Caco-2 (cell line): Measurements from ENCODE around the gene NKTR. TPM values are rescaled to one million over a fixed set of nuclear protein-coding genes. Genes with fewer than 3 reads are reported as not detected.

Source experiments
- BruUV-seq: library from RNA; stranded (reverse); fragments of 400-500 nt; replicated peaks from 2 replicates; lab custom pipeline; 2021; lab: Mats Ljungman, UMichigan
- CTCF ChIA-PET: fragments of 300-600 bp; sonication (Branson Sonifier 250); formaldehyde crosslinking; loops from one replicate; lab custom pipeline; 2022; ENCODE audit warnings: antibody characterized with exemption; lab: Charles Lee
- POLR2A ChIA-PET: fragments of 300-600 bp; sonication (Branson Sonifier 250); formaldehyde crosslinking; loops from one replicate; lab custom pipeline; 2022; ENCODE audit warnings: antibody characterized with exemption; lab: Charles Lee
- DNase-seq, 2 experiments: peaks; one replicate each; pipeline versions ENCODE4 v3.0.0 to v3.0.0-alpha.2; 2020 to 2022
- H3K27me3 ChIP-seq: replicated peaks from 2 replicates; pipeline ENCODE4 v1.6.0; 2011; ENCODE audit warnings: low read length; ENCODE audit not compliant: control insufficient read depth, insufficient read depth
- H3K36me3 ChIP-seq: 2 replicates; pipeline ENCODE4 v1.5.1; 2011; ENCODE audit warnings: low read length; ENCODE audit not compliant: control insufficient read depth, insufficient read depth
- H3K4me1 ChIP-seq: fragments of 250-450 bp; sonication (Bioruptor Pico); 2 replicates; pipeline ENCODE4 v1.5.1; 2020; ENCODE audit warnings: mild to moderate bottlenecking
- H3K4me3 ChIP-seq: 2 replicates; pipeline ENCODE4 v1.5.1; 2011; ENCODE audit warnings: low read depth, mild to moderate bottlenecking, control low read depth, low read length
- H3K9me3 ChIP-seq: fragments of 250-450 bp; sonication (Bioruptor Pico); 2 replicates; pipeline ENCODE4 v1.5.1; 2020; ENCODE audit warnings: mild to moderate bottlenecking, moderate library complexity
- H3K27ac Mint-ChIP-seq: one replicate; pipeline ENCODE4 v1.8.0; 2022; ENCODE audit warnings: mixed read lengths; ENCODE audit not compliant: unreplicated experiment
- H3K27me3 Mint-ChIP-seq: one replicate; pipeline ENCODE4 v1.8.0; 2022; ENCODE audit warnings: mixed read lengths; ENCODE audit not compliant: insufficient read depth, unreplicated experiment
- H3K36me3 Mint-ChIP-seq: one replicate; pipeline ENCODE4 v1.8.0; 2022; ENCODE audit warnings: mild to moderate bottlenecking, mixed read lengths; ENCODE audit not compliant: insufficient read depth, unreplicated experiment
- H3K4me1 Mint-ChIP-seq: one replicate; pipeline ENCODE4 v1.8.0; 2022; ENCODE audit warnings: low read depth, mixed read lengths; ENCODE audit not compliant: unreplicated experiment
- H3K4me3 Mint-ChIP-seq: one replicate; pipeline ENCODE4 v1.8.0; 2022; ENCODE audit warnings: mild to moderate bottlenecking, moderate library complexity, mixed read lengths; ENCODE audit not compliant: unreplicated experiment
- H3K9me3 Mint-ChIP-seq: one replicate; pipeline ENCODE4 v1.8.0; 2022; ENCODE audit warnings: mixed read lengths; ENCODE audit not compliant: unreplicated experiment
- CTCF ChIP-seq, 2 experiments: fragments of 200-600 bp in 1 of 2; IDR thresholded peaks; 1 replicate in 1 of 2; 2 replicates in 1 of 2; pipeline versions ENCODE4 v1.5.1 to v1.8.0; 2011 to 2022; ENCODE audit warnings: antibody characterized with exemption in 1 of 2, control low read depth in 1 of 2, inconsistent platforms in 1 of 2, low read depth in 1 of 2, low read length in 1 of 2, mild to moderate bottlenecking in 1 of 2, moderate library complexity in 1 of 2; ENCODE audit not compliant: insufficient read depth in 1 of 2, severe bottlenecking in 1 of 2, unreplicated experiment in 1 of 2
- intact Hi-C: fragments of 100-400 bp; cut with micrococcal nuclease; formaldehyde crosslinking; loops from one replicate; pipeline ENCODE4 v1.10.0; 2022; ENCODE audit not compliant: unreplicated experiment
- total RNA-seq: library from RNA; stranded (reverse); gene quantifications from 2 replicates; pipeline ENCODE4 v1.2.3, GENCODE V29; 2022

Gene NKTR
- total RNA-seq, 1 experiment from 2014 or later, result 66.6 TPM

DNA sequence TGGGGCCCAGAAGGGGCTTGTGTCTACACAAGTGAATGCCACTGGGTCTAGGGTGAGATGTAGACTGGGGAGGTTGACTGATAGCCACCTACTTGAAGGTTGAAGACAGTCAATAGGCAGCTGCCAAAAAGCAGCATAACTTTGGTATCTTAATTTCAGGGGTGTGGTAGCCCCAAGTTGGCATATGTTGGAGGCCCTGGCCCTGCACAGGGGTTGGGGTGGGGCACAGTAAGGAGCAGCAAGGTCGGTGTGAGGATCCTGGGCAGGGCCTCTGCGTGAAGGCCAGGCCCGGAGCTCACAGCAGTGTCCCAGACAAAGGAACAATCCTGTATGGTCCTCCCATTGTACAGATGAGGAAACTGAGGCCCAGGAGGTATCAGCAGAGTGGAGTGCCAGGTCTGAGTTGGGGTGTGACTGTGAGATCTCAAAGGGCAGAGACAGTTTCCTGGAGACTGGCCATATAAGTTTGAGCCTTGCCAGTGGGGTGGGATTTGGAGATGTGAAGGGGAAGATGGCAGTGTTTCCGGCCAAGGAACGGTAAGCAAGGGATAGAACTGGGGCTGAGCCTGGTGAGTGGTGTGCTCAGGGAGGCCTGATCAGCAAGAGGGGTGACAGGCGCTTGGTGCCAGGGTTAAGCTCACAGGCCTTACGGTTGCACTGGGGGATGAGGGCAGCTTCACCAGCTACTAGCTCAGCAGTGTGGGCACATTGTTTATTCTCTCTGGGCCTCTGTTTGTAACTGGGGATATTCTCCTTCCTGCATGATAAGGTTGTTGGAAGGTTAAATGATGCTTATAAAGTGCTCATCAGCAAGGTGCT lies 86.6 kb downstream of the NKTR start:
- Histone ChIP-seq H3K36me3 (no peaks in the 10 kb centered on the region), H3K27me3 (no peaks in the 10 kb centered on the region), H3K9me3 (no peaks in the 10 kb centered on the region), H3K4me1 (no peaks in the 10 kb centered on the region), H3K4me3 (no peak overlapping the region)
- no peak overlapping the region for H3K4me3 Mint-ChIP-seq
- intact Hi-C loops, result no loop called here
- no peaks in the 10 kb centered on the region for H3K36me3 Mint-ChIP-seq
- H3K27me3 Mint-ChIP-seq, result peaks cover 10% of the 10 kb centered on the region
- ChIA-PET POLR2A (no interaction called here), CTCF (no interaction called here)
- H3K4me1 Mint-ChIP-seq, result no peaks in the 10 kb centered on the region
- no peak overlapping the region for H3K27ac Mint-ChIP-seq
- no peaks in the 10 kb centered on the region for H3K9me3 Mint-ChIP-seq
- BruUV-seq, result no TSS peak
- peak in 1 of 2 experiments; percentile 7 for DNase-seq
- no peak for TF ChIP-seq CTCF (IDR thresholded peaks at IDR 0.05; ENCODE audit: insufficient read depth in 1 of 2, low read depth in 1 of 2, low read length in 1 of 2, severe bottlenecking in 1 of 2, unreplicated experiment in 1 of 2)

DNA sequence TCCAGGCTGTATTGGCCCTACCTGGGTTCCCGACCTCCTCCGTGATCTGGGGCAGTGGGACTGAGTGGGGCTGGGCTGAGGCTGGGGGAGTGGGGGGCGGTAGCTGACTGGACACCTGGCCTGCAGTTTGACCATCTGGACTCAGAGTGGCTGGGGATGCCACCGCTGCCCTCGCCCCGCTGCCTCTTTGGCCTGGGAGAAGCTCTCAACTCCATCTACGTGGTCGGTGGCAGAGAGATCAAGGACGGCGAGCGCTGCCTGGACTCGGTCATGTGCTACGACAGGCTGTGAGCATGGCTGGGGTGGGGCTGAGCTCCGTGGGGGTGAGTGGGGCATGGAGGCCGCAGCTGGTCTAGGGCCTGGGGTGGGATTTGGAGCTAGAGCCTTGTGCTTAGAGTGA lies 87.5 kb downstream of the NKTR start:
- Histone ChIP-seq H3K4me3 (no peak overlapping the region), H3K4me1 (no peaks in the 10 kb centered on the region), H3K27me3 (no peaks in the 10 kb centered on the region), H3K9me3 (no peaks in the 10 kb centered on the region), H3K36me3 (no peaks in the 10 kb centered on the region)
- no peak for TF ChIP-seq CTCF (IDR thresholded peaks at IDR 0.05; ENCODE audit: insufficient read depth in 1 of 2, low read depth in 1 of 2, low read length in 1 of 2, severe bottlenecking in 1 of 2, unreplicated experiment in 1 of 2)
- Mint-ChIP-seq H3K9me3 (no peaks in the 10 kb centered on the region), H3K27me3 (peaks cover 7% of the 10 kb centered on the region), H3K27ac (no peak overlapping the region), H3K4me1 (no peaks in the 10 kb centered on the region), H3K36me3 (no peaks in the 10 kb centered on the region), H3K4me3 (no peak overlapping the region)
- ChIA-PET POLR2A (no interaction called here), CTCF (no interaction called here)
- intact Hi-C loops, result no loop called here
- peak in 1 of 2 experiments; percentile 19 for DNase-seq
- no TSS peak for BruUV-seq

DNA sequence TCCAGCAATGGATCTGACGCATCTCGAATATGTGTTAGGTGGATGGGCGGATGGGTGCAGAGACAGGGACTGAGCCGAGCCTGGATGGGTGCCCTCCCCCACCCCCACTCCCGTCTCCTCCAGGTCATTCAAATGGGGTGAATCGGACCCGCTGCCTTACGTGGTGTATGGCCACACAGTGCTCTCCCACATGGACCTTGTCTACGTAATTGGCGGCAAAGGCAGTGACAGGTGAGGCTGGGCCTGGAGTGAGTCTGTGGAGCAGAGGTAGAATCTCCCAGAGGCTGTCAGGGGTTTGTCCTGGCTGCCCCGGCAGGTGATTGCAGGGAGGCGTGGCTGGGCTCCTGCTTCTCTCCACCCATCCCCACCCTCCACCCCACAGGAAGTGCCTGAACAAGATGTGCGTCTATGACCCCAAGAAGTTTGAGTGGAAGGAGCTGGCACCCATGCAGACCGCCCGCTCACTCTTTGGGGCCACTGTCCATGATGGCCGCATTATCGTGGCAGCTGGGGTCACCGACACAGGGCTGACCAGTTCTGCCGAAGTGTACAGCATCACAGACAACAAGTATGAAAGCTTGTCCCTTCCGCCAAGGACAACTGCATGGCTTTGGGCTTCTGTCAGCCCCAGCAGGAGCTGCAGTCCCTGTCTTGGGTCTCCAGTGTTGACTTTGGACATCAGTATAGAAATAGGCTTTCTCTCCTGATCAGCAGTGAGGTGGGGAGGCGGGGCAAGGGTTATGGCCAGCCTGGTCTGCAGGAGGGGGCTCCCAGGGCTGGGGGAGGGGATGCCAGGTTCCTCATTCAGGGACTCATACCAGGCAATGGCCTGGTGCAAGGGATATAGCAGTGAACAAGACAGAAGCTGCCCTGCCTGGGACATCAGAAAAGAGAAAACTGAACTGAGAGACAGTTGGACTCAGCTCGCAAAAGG lies 88.3 kb downstream of the NKTR start:
- no peaks in the 10 kb centered on the region for H3K36me3 ChIP-seq
- peak in 1 of 2 experiments; percentile 25 for DNase-seq
- intact Hi-C loops, result no loop called here
- H3K4me3 ChIP-seq, result no peak overlapping the region
- no TSS peak for BruUV-seq
- TF ChIP-seq CTCF (IDR thresholded peaks at IDR 0.05; ENCODE audit: insufficient read depth in 1 of 2, low read depth in 1 of 2, low read length in 1 of 2, severe bottlenecking in 1 of 2, unreplicated experiment in 1 of 2), result no peak
- H3K4me1 ChIP-seq, result no peaks in the 10 kb centered on the region
- no peaks in the 10 kb centered on the region for H3K27me3 ChIP-seq
- H3K9me3 ChIP-seq, result no peaks in the 10 kb centered on the region
- CTCF ChIA-PET, result no interaction called here
- no peak overlapping the region for H3K27ac Mint-ChIP-seq
- H3K4me1 Mint-ChIP-seq, result no peaks in the 10 kb centered on the region
- POLR2A ChIA-PET, result no interaction called here
- H3K36me3 Mint-ChIP-seq, result no peaks in the 10 kb centered on the region
- H3K27me3 Mint-ChIP-seq, result peaks cover 7% of the 10 kb centered on the region
- no peak overlapping the region for H3K4me3 Mint-ChIP-seq
- no peaks in the 10 kb centered on the region for H3K9me3 Mint-ChIP-seq
